M059J (cell line): ENCODE data around the gene SBSN. TPM values are rescaled to one million over a fixed set of nuclear protein-coding genes. Genes with fewer than 3 reads are reported as not detected.
A peak's percentile ranks its signal among the peaks of the same experiment; 100 is the strongest.

Experiments used
- DNase-seq: peaks from one replicate; pipeline ENCODE4 v3.0.0-alpha.2; 2012; ENCODE audit warnings: low read depth
- total RNA-seq: library from RNA; depleted of rRNA; stranded (reverse); fragments of >200 nt; shearing (Covaris generic); gene quantifications from 2 replicates; pipeline ENCODE4 v1.2.3, GENCODE V29; 2014

The SBSN gene
- total RNA-seq, 1 experiment from 2014 or later = 0.25 TPM

DNA sequence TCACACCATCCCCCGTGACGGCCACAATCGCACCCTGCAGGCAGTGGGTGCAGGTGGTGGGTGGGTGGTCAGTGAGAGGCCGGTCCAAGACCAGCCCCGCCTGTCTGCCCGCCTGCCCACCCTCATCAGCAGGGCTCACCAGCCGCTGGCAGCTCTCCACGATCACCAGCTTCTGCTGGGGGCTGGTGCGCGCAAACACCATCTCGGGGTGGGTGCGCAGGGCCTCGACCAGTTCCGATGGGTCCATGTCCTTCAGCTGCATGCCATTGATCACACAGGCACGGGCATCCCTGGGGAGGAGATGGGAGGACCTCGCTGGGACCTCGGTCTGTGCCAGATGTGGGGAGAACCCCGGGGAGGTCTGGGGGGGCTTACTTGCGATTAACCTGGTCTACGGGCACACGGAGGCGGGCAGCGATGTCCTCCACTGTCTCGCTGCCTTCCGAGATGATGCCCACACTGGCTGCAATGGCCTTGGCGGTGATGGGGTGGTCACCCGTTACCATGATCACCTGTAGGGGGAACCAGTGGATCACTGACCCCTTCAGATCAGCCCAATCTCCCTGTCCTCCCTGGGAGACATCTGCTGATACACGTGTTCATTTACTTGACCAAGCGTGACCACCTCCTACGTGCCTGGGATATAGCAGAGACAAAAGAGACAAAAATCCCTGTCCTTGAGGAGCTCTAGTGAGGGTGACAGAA, 27.3 kb upstream of the SBSN start:
- DNase-seq = peak; percentile 47

DNA sequence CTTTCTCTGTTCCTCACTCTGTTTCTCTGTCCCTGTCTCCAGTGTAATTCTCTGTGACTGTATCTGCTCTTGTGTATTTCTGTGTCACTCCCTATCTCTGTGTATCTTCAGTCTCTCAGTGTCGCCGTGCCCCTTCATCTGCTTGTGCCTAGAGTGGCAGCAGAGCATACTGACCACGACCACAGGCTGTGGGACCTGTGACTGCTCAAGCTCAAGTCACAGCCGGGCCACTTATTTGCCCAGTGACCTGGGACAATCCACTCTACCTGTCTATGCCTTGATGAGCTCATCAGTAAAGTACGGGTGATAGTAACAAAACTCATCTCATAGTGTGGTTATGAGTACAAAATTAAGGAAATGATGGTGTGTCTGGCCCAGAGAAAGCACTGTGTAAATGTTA, 26.0 kb upstream of the SBSN start:
- no peak for DNase-seq

- no peak for DNase-seq
These were observed 25.4 kb upstream of the SBSN start for GRCh38 chr19:35553385-35554000.

DNA sequence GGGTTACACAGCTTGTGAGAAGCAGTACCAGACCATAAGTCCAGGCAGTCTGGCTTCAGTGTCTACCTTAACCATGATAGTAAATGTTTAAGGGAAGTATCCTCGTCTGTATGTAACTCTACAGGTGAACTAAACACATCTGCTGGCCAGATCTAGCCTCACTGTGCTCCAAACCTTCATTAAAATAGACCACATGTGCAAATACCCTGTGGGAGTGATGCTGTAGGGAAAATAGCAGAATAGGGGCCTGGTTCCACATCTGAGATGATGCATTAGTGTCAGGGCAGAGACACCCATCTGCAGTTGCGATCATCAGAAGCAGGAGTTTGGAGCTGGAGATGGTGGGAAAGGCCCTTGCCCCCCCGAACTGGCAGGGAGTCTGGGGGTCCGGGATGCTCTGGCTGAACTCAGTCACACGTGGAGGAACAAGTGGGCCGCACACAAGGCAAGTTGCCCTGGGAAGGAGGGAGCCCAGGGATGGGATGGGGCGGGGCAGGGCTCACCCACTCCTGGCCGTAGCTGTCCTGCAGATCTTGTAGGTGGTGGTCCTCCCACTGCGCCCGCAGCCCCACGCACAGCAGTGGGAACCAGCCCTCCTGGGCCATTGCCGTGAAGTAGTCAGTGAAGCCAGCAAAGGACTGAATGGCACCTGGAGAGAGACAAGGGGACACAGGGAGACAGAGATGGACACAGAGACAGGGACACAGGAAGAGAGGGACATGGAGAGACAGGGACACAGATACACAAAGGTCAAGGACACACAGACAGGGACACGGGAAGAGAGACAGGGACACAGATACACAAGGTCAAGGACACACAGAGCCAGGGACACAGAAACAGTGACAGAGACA, 24.6 kb upstream of the SBSN start:
- DNase-seq = no peak

- DNase-seq = no peak
These were observed 23.1 kb upstream of the SBSN start for GRCh38 chr19:35551091-35551810.

DNA sequence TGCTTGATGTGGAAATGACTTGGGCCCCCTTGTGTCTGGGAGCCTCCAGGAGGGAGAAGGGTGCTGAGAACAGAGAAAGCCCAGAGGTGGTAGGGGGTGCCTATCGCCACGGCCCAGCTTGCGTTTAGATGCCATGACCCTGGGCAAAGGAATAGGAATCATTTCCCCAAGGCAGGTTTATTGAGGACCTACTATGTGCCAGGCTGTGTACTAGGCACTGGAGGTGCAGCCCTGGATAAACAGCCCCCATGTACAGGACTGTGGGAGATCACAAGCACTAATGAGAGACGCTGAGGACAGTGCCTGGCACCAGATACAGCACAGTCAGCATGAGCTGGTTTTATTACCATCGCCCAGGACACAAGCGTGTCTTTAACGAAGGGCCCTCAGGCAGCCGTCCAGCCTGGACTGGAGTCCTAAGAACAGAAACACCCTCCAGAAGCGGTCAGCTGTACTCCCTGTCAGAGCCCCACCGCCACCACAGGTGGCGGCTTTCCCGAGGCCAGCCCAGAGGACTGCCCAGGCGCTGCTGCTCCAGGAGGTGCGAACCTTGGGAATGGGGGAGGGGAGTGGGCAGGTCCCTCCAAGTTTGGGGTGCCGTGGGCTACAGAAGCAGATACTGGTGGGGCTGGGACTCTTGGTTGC, 21.9 kb upstream of the SBSN start:
- no peak for DNase-seq

DNA sequence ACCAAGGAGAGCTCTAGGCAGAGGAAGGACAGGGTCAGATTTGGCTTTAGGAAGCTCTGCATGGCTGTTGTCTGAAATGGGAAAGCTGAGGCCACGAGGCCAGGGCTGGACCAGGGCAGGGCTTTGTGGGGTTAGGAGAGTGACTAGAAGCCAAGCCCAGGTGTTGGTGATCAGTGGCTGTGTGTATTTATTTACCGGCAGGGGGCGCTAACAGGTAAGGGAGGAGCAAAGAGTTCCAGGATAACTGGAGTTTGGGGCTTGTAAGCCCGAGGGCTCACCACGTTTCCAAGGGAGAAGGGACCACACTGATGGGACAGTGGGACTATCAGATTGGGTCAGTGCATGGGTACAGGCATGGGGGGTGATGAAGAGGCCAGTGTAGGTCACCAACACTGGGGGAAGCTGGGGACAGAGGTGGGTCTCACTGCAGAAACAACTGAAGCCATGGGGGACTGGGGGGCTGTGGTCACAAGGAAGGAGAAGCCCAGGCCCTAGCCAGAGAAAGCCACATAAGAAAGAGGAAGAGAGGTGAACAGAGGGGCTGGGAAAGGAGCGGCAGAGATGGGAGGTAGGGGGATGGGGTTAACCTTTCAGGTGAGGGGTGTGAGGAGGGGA, 21.2 kb upstream of the SBSN start:
- peak; percentile 74 for DNase-seq

- DNase-seq = no peak
These were observed 18.4 kb upstream of the SBSN start for GRCh38 chr19:35546532-35546931.

DNA sequence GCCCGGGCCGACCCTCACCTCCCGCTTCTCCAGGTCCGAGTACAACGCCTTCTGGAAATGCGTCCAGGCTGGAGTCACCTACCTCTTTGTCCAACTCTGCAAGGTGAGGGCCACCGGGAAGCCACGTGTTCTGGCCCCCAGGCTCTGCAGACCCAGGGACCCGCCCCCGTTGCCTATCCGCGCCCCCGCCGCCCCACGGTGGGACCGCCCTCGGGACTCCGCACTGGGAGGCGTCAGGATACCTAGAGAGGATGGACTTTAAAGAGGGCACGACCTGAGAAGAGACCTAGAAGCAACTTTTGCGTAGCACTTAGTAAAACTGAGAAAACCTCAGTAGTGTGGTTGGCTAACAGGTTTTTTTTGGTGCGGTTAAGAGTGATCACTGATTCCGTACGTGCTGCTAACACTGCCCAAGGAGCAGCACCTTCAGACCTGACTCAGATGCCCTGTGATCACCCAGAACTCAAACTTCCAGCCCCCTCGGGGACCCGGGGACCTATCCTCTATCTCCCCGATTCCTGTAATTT, 17.8 kb upstream of the SBSN start:
- DNase-seq = peak; percentile 22

- DNase-seq = peak; percentile 87
These were observed 17.1 kb upstream of the SBSN start, which contains the start of gene TMEM147 for GRCh38 chr19:35545001-35545854. TSS of gene TMEM147 (plus strand) at chr19:35545626. CDS start at chr19:35545740, 114 bp downstream.

DNA sequence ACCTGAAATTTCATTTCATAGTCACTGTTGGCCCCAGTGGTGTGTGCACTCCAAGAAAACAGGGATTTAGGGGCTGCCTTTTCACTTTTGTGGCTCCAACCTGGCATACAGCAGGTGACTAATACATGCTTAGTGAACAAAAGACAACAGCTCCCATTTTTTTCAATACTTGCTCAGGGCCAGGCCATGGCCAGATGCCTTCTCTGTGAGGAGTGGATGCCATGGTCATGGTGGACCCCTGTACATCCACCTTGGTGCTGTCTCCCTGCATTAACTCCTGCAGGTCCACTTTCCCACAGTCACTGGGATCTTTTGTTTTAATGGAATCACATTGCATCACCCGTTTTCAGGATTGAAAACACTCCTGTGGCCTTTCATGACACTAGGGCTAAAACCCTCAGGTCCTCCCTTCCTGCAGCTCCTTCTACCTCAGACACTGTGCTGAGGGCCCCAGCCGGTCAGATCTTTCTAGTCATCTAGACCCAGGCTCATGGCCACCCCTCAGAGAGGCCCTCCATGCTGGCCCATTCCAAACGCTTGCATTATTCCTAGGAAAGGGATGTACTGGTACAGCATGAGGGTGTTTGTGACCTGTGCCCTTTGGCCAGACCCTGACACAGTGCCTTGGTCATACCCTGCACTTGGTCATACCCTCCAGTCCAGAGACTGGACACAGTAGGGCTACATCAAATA, 16.1 kb upstream of the SBSN start:
- no peak for DNase-seq

GRCh38 chr19:35543280-35544109, 15.4 kb upstream of the SBSN start:
- DNase-seq = no peak

GRCh38 chr19:35542209-35542608, 14.1 kb upstream of the SBSN start:
- DNase-seq = no peak

- no peak for DNase-seq
These were observed 12.3 kb upstream of the SBSN start for GRCh38 chr19:35540356-35540927.

DNA sequence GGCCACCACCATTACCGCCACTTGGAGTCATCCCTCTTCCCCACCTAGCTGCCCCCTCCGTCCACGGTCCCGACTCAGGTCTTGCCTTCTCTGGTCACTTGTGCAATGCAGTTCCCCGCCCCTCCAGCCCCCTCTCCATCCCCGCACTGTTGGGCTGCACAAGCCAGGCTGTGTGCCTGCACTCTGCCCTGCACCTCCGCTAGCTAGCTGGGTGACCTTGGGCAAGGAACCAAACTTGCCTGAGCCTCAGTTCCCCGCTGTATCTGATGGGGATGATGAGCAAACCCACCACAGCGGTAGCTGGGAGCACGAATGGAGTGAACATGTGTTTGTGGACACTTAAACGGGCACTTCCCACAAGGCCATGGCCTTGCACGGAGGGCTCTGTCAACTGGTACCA, 11.7 kb upstream of the SBSN start:
- DNase-seq = no peak

DNA sequence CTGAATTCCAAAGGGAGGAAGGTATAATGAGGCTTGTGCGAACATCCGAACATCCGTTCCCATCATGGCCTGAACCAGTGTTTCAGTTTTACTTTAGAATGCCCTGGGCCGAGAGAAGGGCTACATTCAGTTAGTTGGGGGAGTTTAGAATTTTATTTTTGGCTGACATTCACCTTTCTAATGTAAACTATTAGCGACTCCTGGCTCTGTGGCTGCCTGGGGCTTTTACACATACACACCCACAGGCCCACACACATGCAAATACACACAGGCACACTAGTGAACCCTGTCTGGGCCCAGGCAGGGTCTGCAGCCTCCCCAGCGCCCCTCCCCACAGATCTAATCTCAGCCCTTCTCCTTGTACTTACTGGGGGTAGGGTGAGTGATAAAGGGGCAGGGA, 11.2 kb upstream of the SBSN start:
- no peak for DNase-seq

DNA sequence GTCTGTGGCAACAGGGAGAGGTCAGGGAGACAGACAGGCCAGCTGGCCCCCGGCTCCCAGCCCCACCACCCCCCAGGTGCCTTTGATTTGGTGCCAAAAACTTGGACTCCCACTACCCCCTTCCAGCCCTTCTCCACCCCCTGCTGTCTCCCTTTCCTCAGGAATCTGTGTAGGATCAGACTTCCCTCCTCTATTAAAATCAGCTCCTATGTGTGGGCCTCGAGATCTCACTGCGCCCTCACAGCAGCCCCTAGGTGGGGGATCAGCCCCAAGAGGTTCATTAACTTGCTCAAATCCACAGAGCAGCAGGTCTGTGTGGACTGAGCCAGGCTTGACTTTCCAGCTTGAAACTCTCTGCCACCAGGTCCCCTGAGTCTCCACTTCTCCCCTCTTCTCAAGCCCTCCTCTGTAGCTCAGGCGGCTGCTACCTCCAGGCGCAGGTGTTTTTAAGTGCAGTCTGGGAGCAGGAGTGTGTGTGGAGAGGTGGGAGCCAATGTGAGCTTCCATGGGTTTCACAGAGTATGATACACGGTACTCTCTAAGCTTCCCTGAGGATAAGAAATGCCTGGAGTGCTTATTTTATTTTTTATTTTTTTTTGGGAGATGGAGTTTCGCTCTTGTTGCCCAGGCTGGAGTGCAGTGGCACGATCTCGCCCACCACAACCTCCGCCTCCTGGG, 6.8 kb upstream of the SBSN start:
- DNase-seq = no peak
